HG03354 (cell line): ENCODE results near the gene MNAT1.
"Not testable (repeated sequence)": the region's sequence is repeated elsewhere in the genome, so short reads cannot be mapped to it uniquely, and the experiment has no call there.

Source experiments
- ATAC-seq: cut with Tn5 transposase; IDR thresholded peaks from one replicate; pipeline ENCODE4 v1.9.1; 2021; ENCODE audit warnings: mild to moderate bottlenecking; ENCODE audit not compliant: unreplicated experiment, poor library complexity, severe bottlenecking

Gene MNAT1

DNA sequence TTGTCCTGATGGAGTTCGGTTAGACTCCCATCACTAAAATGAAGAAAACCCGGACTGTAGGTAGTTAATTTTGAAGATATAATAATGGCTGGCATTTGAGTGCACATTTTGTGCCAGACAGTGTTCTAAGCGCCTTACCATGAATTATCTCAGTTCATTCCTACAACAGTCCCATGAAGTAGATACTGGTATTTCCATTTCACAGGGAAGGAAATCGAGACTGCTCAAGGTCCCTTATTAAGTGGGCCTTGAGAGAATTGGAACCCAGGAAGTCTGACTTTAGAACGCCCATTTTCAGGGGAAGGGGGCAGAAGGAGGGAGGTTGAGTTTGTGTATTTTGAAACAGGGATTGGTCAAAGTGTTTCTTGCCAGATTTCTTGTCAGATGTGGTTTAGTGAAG lies 855 bp downstream of the MNAT1 start:
- ATAC-seq = no peak

- ATAC-seq = no peak
These were observed 1.9 kb downstream of the MNAT1 start for GRCh38 chr14:60736494-60736893.

GRCh38 chr14:60738843-60739508 lies 4.4 kb downstream of the MNAT1 start:
- no peak for ATAC-seq

DNA sequence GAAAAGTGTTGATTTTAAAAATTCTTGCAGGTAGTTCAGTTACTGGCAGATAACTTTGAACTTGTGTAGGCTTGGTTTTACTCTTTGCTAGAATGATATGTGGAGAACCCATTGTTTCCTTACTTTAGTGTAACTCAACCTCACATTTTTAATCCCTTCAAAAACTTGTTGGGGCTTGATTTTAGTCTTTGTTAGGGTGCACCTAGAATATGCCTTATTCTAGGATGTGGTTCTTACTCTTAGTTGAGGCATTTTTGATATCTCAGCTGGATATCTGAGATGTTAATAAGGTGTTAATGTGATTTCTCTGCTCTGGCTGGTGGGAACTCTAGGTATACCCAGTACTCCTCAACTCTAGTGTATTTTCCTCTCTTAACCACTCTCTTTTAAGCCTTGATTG lies 10.0 kb downstream of the MNAT1 start:
- no peak for ATAC-seq

DNA sequence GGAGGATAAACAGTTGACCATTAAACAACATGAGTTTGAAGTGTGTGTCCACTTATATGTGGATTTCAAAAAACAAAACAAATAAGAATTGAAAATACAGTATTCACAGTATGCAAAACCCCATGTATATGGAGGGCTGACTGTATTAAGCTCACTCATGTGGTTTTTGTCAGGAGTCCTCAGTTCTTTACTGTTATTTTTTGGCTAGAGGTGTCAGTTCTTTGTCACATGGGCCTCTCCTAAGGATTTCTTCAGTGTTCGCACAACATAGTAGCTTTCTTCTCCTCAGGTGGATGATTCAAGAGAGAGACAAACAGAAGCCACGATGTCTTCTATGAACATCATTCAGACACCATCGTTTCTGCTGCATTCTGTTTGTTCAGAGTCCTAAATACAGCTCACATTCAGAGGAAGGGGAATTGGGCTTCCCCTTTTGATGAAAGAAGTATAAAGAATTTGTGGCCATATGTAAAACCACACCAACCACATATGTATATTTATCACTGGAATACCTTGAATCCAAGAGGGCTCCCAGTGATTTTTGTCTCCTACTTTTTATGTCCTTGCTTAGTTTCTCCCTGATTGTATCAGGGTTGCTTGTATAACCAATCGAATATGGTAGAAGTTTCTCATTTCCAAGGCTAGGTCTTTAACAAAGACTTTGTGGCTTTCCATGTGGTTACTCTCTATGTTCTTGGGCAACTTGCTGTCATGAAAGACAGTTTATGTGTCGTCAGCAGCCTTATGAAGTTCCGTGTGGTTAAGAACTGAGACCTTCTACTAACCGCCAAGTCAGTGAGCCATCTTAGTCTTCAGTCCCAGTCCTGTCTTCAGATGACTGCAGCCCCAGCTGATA lies 18.9 kb downstream of the MNAT1 start:
- peak; percentile 99 for ATAC-seq

DNA sequence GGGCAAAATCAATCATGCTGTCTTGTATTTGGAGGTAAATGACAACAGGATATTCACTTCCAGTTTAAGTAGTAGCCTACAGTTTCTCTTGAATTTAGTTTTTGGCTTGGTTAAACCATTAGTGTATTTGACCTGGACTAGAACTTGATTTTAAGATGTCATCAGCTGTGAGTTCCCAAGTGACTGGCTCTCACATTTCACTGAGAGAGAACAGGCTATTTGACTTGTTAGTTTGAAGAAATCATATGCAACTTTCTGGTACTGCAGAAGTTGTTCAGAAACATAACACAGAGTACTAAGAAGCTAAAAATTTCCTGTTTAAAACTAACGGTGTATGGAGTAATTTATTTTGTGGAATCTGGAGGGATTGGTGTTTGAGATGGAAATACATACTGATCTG lies 22.3 kb downstream of the MNAT1 start:
- no peak for ATAC-seq

- no peak for ATAC-seq
These were observed 23.0 kb downstream of the MNAT1 start for GRCh38 chr14:60757567-60758002.

- ATAC-seq = peak; percentile 67
These were observed 24.3 kb downstream of the MNAT1 start for GRCh38 chr14:60758885-60759284.

GRCh38 chr14:60760209-60760608 lies 25.6 kb downstream of the MNAT1 start:
- no peak for ATAC-seq

DNA sequence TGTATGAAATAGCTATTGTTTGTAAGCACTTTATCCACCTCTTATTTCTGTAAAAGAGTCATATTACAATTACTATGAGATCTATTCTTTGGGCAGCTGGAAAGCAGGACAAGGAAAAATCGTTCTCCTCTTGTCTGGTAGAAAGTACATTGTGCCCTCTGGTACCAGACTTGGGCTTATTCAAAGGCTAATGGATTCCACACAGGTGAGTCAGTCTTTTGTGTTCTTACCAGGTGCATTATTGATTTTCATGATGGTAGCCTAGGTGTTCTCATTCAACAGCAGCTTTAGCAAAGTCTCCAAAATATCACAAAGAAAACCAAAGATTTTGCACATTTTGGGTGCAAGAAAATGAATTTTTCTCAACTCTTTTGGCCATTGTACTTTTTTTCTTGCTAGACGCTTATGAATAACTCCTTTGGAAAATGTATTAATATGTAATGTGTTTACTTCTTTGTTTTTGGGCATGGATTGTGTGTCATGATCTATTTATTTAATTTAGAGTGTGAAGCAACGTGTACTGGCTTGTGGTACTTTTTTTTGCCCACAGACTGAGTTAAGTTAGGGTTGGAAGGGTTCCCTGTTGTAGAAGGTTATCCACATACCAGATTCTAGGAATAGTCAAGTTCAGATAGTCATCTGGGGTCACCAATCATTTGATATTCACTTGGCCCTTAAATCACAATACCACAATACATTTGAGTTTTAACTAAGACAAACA lies 26.2 kb downstream of the MNAT1 start:
- no peak for ATAC-seq

GRCh38 chr14:60768602-60769001 lies 34.0 kb downstream of the MNAT1 start:
- no peak for ATAC-seq

GRCh38 chr14:60771117-60771516 lies 36.6 kb downstream of the MNAT1 start:
- no peak for ATAC-seq

- peak; percentile 72 for ATAC-seq
These were observed 39.0 kb downstream of the MNAT1 start for GRCh38 chr14:60773558-60773957.

DNA sequence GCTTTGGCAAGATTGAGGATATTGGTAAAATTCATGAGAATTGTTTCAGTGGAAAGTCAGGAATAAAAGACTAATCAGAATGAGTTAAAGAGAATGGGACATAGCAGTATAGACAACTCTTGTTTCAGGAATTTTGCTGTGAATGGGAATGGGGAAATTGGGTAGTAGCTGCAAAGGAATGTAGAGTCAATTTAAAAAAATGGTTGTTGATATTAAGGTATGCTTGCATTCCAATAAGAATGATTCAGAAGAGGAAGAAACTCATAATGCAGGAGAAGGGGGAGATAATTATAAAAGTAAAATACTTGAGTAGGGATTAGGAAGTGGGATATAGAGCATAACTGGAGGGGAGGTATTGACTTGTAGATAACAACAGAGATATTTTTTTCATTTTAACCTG lies 40.7 kb downstream of the MNAT1 start:
- ATAC-seq = no peak

GRCh38 chr14:60777856-60778578 lies 43.5 kb downstream of the MNAT1 start:
- ATAC-seq = no peak

GRCh38 chr14:60779745-60780514 lies 45.4 kb downstream of the MNAT1 start:
- not testable (repeated sequence) for ATAC-seq

GRCh38 chr14:60780558-60780957 lies 46.0 kb downstream of the MNAT1 start:
- not testable (repeated sequence) for ATAC-seq

GRCh38 chr14:60786905-60787304 lies 52.3 kb downstream of the MNAT1 start:
- no peak for ATAC-seq

- no peak for ATAC-seq
These were observed 55.1 kb downstream of the MNAT1 start for GRCh38 chr14:60789656-60790055.
